Progenitor cell of endocrine pancreas (in vitro differentiated cells): ENCODE measurements around the gene CHGA. TPM values are rescaled to one million over a fixed set of nuclear protein-coding genes. Genes with fewer than 3 reads are reported as not detected.
A peak's percentile ranks its signal among the peaks of the same experiment; 100 is the strongest.

Experiments
- DNase-seq: peaks from one replicate; pipeline ENCODE4 v3.0.0; 2021; ENCODE audit warnings: low spot score; ENCODE audit not compliant: unreplicated experiment
- H3K27ac Mint-ChIP-seq: 2 replicates; pipeline ENCODE4 v1.8.0; 2021; ENCODE audit warnings: mild to moderate bottlenecking, moderate library complexity, mixed read lengths
- H3K27me3 Mint-ChIP-seq: 2 replicates; pipeline ENCODE4 v1.8.0; 2021; ENCODE audit warnings: mixed read lengths
- H3K36me3 Mint-ChIP-seq: 2 replicates; pipeline ENCODE4 v1.8.0; 2022; ENCODE audit warnings: mixed read lengths; ENCODE audit not compliant: insufficient read depth
- H3K4me1 Mint-ChIP-seq: 2 replicates; pipeline ENCODE4 v1.8.0; 2021; ENCODE audit warnings: low read depth, mixed read lengths
- H3K4me3 Mint-ChIP-seq: 2 replicates; pipeline ENCODE4 v1.8.0; 2021; ENCODE audit warnings: low read depth, mild to moderate bottlenecking, moderate library complexity, mixed read lengths
- H3K9me3 Mint-ChIP-seq: 2 replicates; pipeline ENCODE4 v1.8.0; 2021; ENCODE audit warnings: low read depth, mixed read lengths
- total RNA-seq: library from RNA; stranded (reverse); gene quantifications from 2 replicates; pipeline ENCODE4 v1.2.1, GENCODE V29; 2021
- TF ChIP-seq, protein P1 (sequence below): fragments of 200-600 bp; sonication (generic); IDR thresholded peaks from one replicate; pipeline ENCODE4 v1.5.0; 2021; ENCODE audit warnings: antibody characterized with exemption, mild to moderate bottlenecking; ENCODE audit not compliant: unreplicated experiment

CHGA gene
- total RNA-seq, 1 donor from 2014 or later = 1,590 TPM

DNA sequence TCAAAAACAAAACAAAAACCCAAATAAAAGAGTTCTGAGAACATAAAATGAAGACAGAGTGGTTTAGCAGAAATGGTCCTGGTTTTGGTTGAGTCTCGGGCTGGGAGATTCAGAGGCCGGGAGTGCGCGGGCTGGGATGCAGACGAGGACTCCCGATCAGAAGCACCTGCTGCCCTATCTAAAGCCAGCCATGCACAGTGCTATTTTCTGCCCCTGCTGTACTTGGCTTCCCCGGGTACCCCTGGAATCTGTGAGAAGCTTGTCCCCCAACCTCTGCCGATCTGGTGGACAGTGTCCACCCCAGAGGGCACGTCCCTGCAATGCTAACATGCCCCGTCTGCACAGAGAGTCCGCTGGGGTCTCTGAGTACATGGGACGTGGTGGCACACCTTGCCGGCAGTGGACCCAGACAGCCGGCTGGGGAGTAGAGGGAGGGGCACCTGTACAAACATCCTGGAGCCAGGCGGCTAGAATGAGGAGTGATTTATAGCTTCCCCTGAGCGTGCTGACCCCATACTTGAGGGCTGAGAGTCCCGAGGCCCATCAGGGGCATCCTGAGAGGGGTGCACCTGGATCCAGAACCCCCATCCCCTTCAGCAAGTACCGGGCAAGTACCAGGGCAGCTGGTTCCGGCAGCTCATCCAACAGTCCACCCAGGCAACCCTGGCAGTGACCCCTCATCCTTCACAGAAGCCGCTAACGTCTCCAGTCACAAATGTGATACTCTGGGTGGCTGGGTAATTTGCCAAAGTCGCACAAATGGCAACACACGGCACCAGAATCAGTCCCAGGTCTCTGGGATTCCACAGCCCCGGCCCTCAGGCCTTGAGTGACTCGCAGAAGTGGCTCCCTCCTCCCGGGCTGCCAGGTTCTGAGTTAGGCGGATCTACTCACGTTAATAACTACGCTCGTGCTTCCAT is 37.1 kb downstream of the CHGA start:
- Mint-ChIP-seq H3K4me1 (peaks cover 13% of the 10 kb centered on the region), H3K36me3 (peaks cover 9% of the 10 kb centered on the region), H3K27ac (no peak overlapping the region), H3K9me3 (peaks cover 1% of the 10 kb centered on the region), H3K4me3 (no peak overlapping the region), H3K27me3 (no peaks in the 10 kb centered on the region)
- TF ChIP-seq, protein P1, sequence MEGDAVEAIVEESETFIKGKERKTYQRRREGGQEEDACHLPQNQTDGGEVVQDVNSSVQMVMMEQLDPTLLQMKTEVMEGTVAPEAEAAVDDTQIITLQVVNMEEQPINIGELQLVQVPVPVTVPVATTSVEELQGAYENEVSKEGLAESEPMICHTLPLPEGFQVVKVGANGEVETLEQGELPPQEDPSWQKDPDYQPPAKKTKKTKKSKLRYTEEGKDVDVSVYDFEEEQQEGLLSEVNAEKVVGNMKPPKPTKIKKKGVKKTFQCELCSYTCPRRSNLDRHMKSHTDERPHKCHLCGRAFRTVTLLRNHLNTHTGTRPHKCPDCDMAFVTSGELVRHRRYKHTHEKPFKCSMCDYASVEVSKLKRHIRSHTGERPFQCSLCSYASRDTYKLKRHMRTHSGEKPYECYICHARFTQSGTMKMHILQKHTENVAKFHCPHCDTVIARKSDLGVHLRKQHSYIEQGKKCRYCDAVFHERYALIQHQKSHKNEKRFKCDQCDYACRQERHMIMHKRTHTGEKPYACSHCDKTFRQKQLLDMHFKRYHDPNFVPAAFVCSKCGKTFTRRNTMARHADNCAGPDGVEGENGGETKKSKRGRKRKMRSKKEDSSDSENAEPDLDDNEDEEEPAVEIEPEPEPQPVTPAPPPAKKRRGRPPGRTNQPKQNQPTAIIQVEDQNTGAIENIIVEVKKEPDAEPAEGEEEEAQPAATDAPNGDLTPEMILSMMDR = no peak
- no peak for DNase-seq

DNA sequence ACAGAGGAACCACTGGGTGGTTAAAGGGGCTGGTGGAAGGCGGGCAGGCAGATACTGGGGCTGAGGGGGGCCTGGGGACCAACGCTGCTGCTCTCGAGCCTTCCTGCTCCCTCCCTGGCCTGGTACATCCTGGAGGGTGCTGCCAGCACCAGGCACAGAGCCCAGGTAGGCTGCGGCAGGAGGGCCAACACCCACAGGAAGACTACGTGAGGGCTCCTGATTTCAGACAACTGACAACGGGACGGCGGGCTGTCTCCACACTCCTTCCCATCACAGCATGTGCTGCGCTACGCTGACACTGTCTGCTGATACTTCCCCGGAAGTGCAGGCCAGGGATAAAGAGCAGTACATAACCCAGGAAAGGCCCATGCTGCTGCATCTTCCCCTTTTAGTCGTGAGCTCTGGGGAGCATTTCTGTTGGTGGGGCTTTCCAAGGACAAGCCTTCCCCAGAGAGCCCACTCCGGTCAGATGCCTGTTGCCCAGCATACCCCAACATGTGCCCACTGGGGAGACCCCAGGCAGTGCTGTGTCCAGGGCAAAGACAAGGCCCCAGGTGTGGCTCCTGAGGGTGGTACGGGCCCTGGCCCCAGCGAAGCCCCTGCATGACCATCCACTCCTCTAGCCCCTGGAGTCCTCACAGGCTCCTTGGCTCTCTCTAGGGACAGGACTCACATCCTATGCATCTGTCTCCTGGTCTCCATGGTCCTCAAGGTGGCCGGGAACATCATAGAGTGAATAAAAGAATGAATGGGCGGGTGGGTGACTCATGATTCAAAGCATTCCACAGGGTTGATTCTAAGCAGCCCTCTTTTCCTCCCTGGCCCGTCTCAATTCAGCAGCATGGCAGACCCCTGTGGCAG is 38.0 kb downstream of the CHGA start:
- Mint-ChIP-seq H3K4me1 (peaks cover 13% of the 10 kb centered on the region), H3K27ac (no peak overlapping the region), H3K36me3 (peaks cover 11% of the 10 kb centered on the region), H3K27me3 (no peaks in the 10 kb centered on the region), H3K4me3 (no peak overlapping the region), H3K9me3 (peaks cover 3% of the 10 kb centered on the region)
- DNase-seq = no peak
- TF ChIP-seq, protein P1 = no peak

DNA sequence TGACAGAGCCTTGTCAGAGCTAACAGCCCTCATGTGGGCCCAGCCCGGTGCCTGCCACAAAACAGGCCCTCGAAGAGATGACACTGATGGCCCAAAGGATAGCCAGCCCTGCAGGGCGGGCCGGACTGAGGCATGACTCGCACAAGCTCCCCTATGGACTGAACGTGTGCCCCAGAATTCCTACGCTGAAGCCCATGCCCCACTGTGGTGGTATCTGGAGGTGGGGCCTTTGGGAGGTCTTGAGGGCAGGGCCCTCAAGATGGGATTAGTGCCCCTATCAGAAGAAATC is 38.6 kb downstream of the CHGA start:
- peak overlapping the region; percentile 20 for H3K27ac Mint-ChIP-seq

DNA sequence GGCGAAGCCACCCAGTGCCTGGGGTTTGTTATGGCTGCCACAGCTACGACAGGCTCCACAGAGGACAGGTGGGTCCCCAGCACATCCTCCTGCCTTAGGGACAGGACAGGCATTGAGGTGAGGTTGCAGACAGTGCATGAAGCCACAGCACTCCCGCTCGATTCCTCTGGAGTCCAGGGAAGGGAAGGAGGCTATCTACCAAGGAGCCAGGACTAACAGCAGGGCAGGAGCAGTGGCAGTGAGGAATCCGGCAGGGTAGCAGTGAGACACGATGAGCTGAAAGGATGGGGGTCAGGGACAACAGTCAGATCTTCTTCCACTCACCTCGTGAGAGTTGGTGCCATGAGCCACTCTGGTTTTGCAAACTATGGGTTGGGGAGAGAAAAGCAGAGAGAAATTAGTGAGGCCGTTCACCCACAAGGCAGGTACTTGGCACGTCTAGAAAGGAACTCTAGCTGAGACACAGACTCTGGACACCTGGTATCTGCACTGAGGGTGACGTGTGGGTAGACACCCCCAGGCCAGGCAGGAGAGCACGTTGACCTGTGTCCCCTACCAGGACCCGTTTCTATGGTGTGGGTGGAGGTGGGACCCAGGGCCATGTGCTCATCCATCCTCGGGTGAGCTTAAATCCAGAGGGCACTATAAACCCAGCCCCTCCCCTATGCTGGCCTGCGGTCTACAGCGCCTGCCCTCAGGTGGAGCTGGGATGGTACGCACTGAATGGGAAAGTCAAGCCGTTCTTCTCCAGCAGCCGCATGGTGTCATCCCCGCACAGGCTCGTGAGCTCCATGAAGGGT is 39.3 kb downstream of the CHGA start:
- Mint-ChIP-seq H3K4me1 (peaks cover 13% of the 10 kb centered on the region), H3K27me3 (no peaks in the 10 kb centered on the region), H3K9me3 (peaks cover 3% of the 10 kb centered on the region), H3K36me3 (peaks cover 11% of the 10 kb centered on the region), H3K27ac (no peak overlapping the region), H3K4me3 (no peak overlapping the region)
- no peak for DNase-seq
- TF ChIP-seq, protein P1 = no peak

More for the DNA sequence above, 38.6 kb downstream of the CHGA start:
- H3K27me3 Mint-ChIP-seq = no peaks in the 10 kb centered on the region
- TF ChIP-seq, protein P1 = no peak
- H3K4me1 Mint-ChIP-seq = peaks cover 13% of the 10 kb centered on the region
- no peak for DNase-seq
- H3K9me3 Mint-ChIP-seq = peaks cover 3% of the 10 kb centered on the region
- H3K36me3 Mint-ChIP-seq = peaks cover 8% of the 10 kb centered on the region
- H3K4me3 Mint-ChIP-seq = no peak overlapping the region

DNA sequence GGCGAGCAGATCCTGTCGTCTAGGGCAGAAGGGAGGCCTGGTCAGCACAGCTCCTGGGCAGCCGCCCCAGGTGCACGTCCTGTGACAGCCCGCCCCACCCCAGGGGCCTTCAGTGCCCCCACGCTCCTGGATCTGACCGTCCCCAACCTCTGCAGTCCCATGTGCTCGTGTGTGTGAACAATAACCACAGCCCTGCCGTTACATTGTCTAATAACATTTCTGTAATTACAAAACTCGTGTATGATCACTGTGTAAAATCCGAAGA is 39.8 kb downstream of the CHGA start:
- Mint-ChIP-seq H3K27ac (peak overlapping the region; percentile 28), H3K27me3 (no peaks in the 10 kb centered on the region), H3K4me1 (peaks cover 13% of the 10 kb centered on the region), H3K4me3 (no peak overlapping the region), H3K36me3 (peaks cover 14% of the 10 kb centered on the region), H3K9me3 (peaks cover 7% of the 10 kb centered on the region)
- DNase-seq = no peak
- TF ChIP-seq, protein P1 = no peak
